ENCODE results near the gene ABLIM3. TPM values are rescaled to one million over a fixed set of nuclear protein-coding genes. Genes with fewer than 3 reads are reported as not detected.

The ABLIM3 gene
- total RNA-seq, 1 donor from 2014 or later = 50.8 TPM

DNA sequence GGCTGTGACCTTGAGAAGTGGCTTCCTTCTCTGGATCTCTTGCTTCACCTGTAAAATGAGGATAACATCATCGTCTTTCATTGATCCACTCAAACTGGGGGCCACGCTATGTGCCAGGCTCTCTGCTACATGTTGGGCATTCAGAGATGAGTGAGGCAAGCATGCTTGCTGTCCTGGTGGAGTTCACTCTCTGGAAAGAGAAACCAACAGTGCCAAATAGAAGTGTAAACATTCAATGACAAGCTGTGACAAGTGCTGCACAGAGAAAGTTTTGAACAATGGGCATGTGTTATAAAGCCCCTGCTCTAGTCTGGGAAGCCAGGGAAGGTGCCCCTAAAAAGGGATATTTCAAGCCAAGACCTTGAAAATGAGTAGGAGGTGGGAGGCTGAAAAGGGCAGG is 79.5 kb downstream of the ABLIM3 start:
- H3K4me3 ChIP-seq = no peak overlapping the region
- no peaks in the 10 kb centered on the region for H3K9me3 ChIP-seq
- no peak for DNase-seq (ENCODE audit: extremely low spot score in 2 of 2)
- peaks cover 10% of the 10 kb centered on the region for H3K4me1 ChIP-seq
- peak overlapping the region; percentile 4 for H3K27ac ChIP-seq
- no peak for TF ChIP-seq POLR2A (IDR thresholded peaks at IDR 0.05)
- TF ChIP-seq CTCF (IDR thresholded peaks at IDR 0.05) = no peak
- no peak for TF ChIP-seq POLR2AphosphoS5 (IDR thresholded peaks at IDR 0.05; ENCODE audit: insufficient read depth in 1 of 2, low read depth in 1 of 2)
- intact Hi-C loops (cut with DNase I) = no loop called here
- no peaks in the 10 kb centered on the region for H3K27me3 ChIP-seq
- no peaks in the 10 kb centered on the region for H3K36me3 ChIP-seq

DNA sequence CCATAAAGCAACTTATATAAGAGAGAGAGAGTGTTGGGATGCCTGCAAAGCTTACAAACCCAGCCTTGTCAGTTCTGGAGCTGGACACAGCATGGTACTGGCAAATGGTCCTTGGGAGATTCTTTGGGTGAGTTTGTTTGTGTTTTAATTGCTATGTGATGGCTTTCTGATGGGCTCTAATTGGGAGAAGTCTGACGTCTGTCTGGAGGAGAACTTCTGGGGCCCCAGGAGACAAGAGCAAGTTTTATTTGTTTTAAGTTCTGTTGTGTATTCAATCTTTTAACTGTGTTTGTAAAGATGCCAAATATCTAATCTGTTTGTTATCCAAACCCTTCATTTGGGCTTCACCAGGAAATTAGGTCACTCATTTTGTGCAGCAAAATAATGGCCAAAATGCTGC is 80.0 kb downstream of the ABLIM3 start:
- no peak for DNase-seq (ENCODE audit: extremely low spot score in 2 of 2)
- Histone ChIP-seq H3K4me3 (no peak overlapping the region), H3K36me3 (no peaks in the 10 kb centered on the region), H3K27me3 (no peaks in the 10 kb centered on the region), H3K27ac (peak overlapping the region; percentile 4), H3K4me1 (peaks cover 10% of the 10 kb centered on the region), H3K9me3 (no peaks in the 10 kb centered on the region)
- TF ChIP-seq POLR2A (IDR thresholded peaks at IDR 0.05) (no peak), POLR2AphosphoS5 (IDR thresholded peaks at IDR 0.05; ENCODE audit: insufficient read depth in 1 of 2, low read depth in 1 of 2) (no peak), CTCF (IDR thresholded peaks at IDR 0.05) (no peak)
- intact Hi-C loops (cut with DNase I) = no loop called here

DNA sequence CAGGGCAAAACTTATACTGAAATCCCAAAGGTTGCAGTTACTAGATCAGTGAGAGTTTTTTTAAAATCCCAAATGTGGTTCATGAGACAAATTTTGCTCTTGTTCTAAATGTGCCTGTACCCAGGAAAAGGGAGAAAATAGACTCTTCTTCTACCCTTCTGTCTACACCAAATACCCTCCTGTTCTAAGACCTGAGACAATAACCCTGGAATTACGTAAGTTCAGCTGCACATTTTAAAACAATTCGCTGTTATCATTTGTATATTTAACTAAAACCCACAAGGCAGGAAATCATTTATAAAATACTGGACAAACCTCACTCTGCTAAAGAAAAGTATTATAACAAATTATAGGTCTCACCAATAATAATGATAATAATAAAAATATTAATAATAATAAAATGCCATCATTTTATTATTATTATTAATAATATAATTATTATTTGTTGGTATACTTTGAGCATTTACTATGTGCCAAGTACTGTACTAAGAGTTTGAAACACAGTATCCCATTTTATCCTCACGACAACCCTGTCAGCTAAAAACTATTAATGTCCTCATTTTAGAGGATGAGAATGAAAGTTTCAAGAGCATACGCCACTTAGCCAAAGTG is 80.5 kb downstream of the ABLIM3 start:
- no peak overlapping the region for H3K27ac ChIP-seq
- no peaks in the 10 kb centered on the region for H3K36me3 ChIP-seq
- DNase-seq (ENCODE audit: extremely low spot score in 2 of 2) = no peak
- H3K9me3 ChIP-seq = no peaks in the 10 kb centered on the region
- H3K4me3 ChIP-seq = no peak overlapping the region
- H3K4me1 ChIP-seq = peaks cover 10% of the 10 kb centered on the region
- TF ChIP-seq POLR2AphosphoS5 (IDR thresholded peaks at IDR 0.05; ENCODE audit: insufficient read depth in 1 of 2, low read depth in 1 of 2) (no peak), CTCF (IDR thresholded peaks at IDR 0.05) (no peak), POLR2A (IDR thresholded peaks at IDR 0.05) (no peak)
- intact Hi-C loops (cut with DNase I) = no loop called here
- H3K27me3 ChIP-seq = no peaks in the 10 kb centered on the region

GRCh38 chr5:149223081-149223848 is 82.0 kb downstream of the ABLIM3 start:
- Histone ChIP-seq H3K4me1 (peaks cover 10% of the 10 kb centered on the region), H3K27ac (no peak overlapping the region), H3K4me3 (no peak overlapping the region), H3K27me3 (no peaks in the 10 kb centered on the region), H3K36me3 (no peaks in the 10 kb centered on the region), H3K9me3 (no peaks in the 10 kb centered on the region)
- no peak for DNase-seq (ENCODE audit: extremely low spot score in 2 of 2)
- intact Hi-C loops (cut with DNase I) = no loop called here
- TF ChIP-seq CTCF (IDR thresholded peaks at IDR 0.05) (no peak), POLR2AphosphoS5 (IDR thresholded peaks at IDR 0.05; ENCODE audit: insufficient read depth in 1 of 2, low read depth in 1 of 2) (no peak), POLR2A (IDR thresholded peaks at IDR 0.05) (no peak)

- DNase-seq (ENCODE audit: extremely low spot score in 2 of 2) = no peak
- intact Hi-C loops (cut with DNase I) = no loop called here
- no peaks in the 10 kb centered on the region for H3K27me3 ChIP-seq
- H3K27ac ChIP-seq = no peak overlapping the region
- peaks cover 12% of the 10 kb centered on the region for H3K4me1 ChIP-seq
- no peaks in the 10 kb centered on the region for H3K36me3 ChIP-seq
- no peaks in the 10 kb centered on the region for H3K9me3 ChIP-seq
- TF ChIP-seq POLR2A (IDR thresholded peaks at IDR 0.05) (no peak), CTCF (IDR thresholded peaks at IDR 0.05) (no peak), POLR2AphosphoS5 (IDR thresholded peaks at IDR 0.05; ENCODE audit: insufficient read depth in 1 of 2, low read depth in 1 of 2) (no peak)
- no peak overlapping the region for H3K4me3 ChIP-seq
Observed at GRCh38 chr5:149224282-149224681, 83.0 kb downstream of the ABLIM3 start.
